Caki2 (cell line): ENCODE measurements around the gene ARMC2. TPM values are rescaled to one million over a fixed set of nuclear protein-coding genes. Genes with fewer than 3 reads are reported as not detected.

ENCODE experiments used
- DNase-seq: peaks from one replicate; pipeline ENCODE4 v3.0.0-alpha.2; 2015; ENCODE audit warnings: low read depth
- in situ Hi-C: cut with HindIII; loops from 2 replicates; pipeline ENCODE4 v1.10.0; 2016; ENCODE audit warnings: low sequenced_read_pairs, low pct_unique_long_range_greater_than_20kb, mixed read lengths
- total RNA-seq: library from RNA; depleted of rRNA; stranded (reverse); fragments of >200 nt; shearing (Covaris generic); gene quantifications from 2 replicates; pipeline ENCODE4 v1.2.3, GENCODE V29; 2014; ENCODE audit warnings: low replicate concordance; rRNA removed

The ARMC2 gene
- total RNA-seq, 1 experiment from 2014 or later: 0.17 TPM

GRCh38 chr6:109019911-109020310, 171.7 kb downstream of the ARMC2 start:
- in situ Hi-C loops: no loop called here
- no peak for DNase-seq

GRCh38 chr6:109021870-109022269, 173.6 kb downstream of the ARMC2 start:
- no peak for DNase-seq
- in situ Hi-C loops: no loop called here

GRCh38 chr6:109023356-109023925, 175.2 kb downstream of the ARMC2 start:
- DNase-seq: no peak
- in situ Hi-C loops: no loop called here

Other genes with a start within 250 kb of the ARMC2 start
- 11.0 and 14.9 TPM in 2 replicates for gene SESN1, start 246.4 kb downstream of the ARMC2 start, total RNA-seq
- gene CEP57L1, start 247.1 kb downstream of the ARMC2 start, total RNA-seq: 11.3 and 18.2 TPM in 2 replicates